Activated naive CD4-positive, alpha-beta T cell treated with anti-CD3 and anti-CD28 coated beads for 36 hours (primary cell): Measurements from ENCODE around the gene ZNF444. TPM values are rescaled to one million over a fixed set of nuclear protein-coding genes. Genes with fewer than 3 reads are reported as not detected.
"Not testable (repeated sequence)": the region's sequence is repeated elsewhere in the genome, so short reads cannot be mapped to it uniquely, and the experiment has no call there.

Experiments used
- CTCF ChIA-PET: fragments of 350-600 bp; sonication (Branson Sonifier 250); formaldehyde crosslinking; loops from one replicate; lab custom pipeline; 2021; ENCODE audit warnings: antibody characterized with exemption; lab: Charles Lee
- DNase-seq: peaks from one replicate; pipeline ENCODE4 v3.0.0-alpha.2; 2020
- H3K27ac Mint-ChIP-seq: one replicate; pipeline ENCODE4 v1.8.0; 2021; ENCODE audit warnings: mild to moderate bottlenecking, mixed read lengths
- H3K27me3 Mint-ChIP-seq: one replicate; pipeline ENCODE4 v1.8.0; 2021; ENCODE audit warnings: low read depth, mixed read lengths
- H3K36me3 Mint-ChIP-seq: one replicate; pipeline ENCODE4 v1.8.0; 2021; ENCODE audit warnings: low read depth, mixed read lengths
- H3K4me1 Mint-ChIP-seq: one replicate; pipeline ENCODE4 v1.8.0; 2021; ENCODE audit warnings: low read depth, mixed read lengths
- H3K4me3 Mint-ChIP-seq: one replicate; pipeline ENCODE4 v1.8.0; 2021; ENCODE audit warnings: mild to moderate bottlenecking, moderate library complexity, mixed read lengths
- H3K9me3 Mint-ChIP-seq: one replicate; pipeline ENCODE4 v1.8.0; 2021; ENCODE audit warnings: mixed read lengths
- intact Hi-C: fragments of 100-400 bp; cut with micrococcal nuclease; formaldehyde crosslinking; loops from one replicate; pipeline ENCODE4 v1.15.1; 2023
- total RNA-seq, 2 experiments: library from RNA; stranded (reverse); gene quantifications; one replicate each; pipeline ENCODE4 v1.2.3, GENCODE V29; 2021

Gene ZNF444
- total RNA-seq, 2 experiments from 2014 or later, result 17.8 to 21.4 TPM

GRCh38 chr19:56176881-56177280 is 35.8 kb downstream of the ZNF444 start:
- H3K9me3 Mint-ChIP-seq, result no peaks in the 10 kb centered on the region
- intact Hi-C loops, result no loop called here
- no peak overlapping the region for H3K27ac Mint-ChIP-seq
- H3K27me3 Mint-ChIP-seq, result peaks cover 3% of the 10 kb centered on the region
- DNase-seq, result no peak
- peaks cover 1% of the 10 kb centered on the region for H3K4me1 Mint-ChIP-seq
- CTCF ChIA-PET, result interaction anchor here (0.6 kb wide), 1 partner anchor 1136 kb away, joined by 3 read pairs; no protein-coding TSS in a partner anchor
- no peaks in the 10 kb centered on the region for H3K36me3 Mint-ChIP-seq
- no peak overlapping the region for H3K4me3 Mint-ChIP-seq

- CTCF ChIA-PET, result interaction anchor here (0.6 to 2.0 kb wide), 3 partner anchors 96 to 171 kb away, joined by 3 to 9 read pairs (median 5); no protein-coding TSS in a partner anchor
- Mint-ChIP-seq H3K27me3 (peaks cover 3% of the 10 kb centered on the region), H3K9me3 (no peaks in the 10 kb centered on the region), H3K27ac (no peak overlapping the region), H3K4me1 (no peaks in the 10 kb centered on the region), H3K4me3 (no peak overlapping the region), H3K36me3 (no peaks in the 10 kb centered on the region)
- DNase-seq, result no peak
- intact Hi-C loops, result no loop called here
Observed at GRCh38 chr19:56177564-56178243, 36.6 kb downstream of the ZNF444 start.

GRCh38 chr19:56189785-56190184 is 48.7 kb downstream of the ZNF444 start:
- no peak overlapping the region for H3K27ac Mint-ChIP-seq
- intact Hi-C loops, result no loop called here
- no peaks in the 10 kb centered on the region for H3K27me3 Mint-ChIP-seq
- H3K4me1 Mint-ChIP-seq, result peaks cover 4% of the 10 kb centered on the region
- no peak for DNase-seq
- CTCF ChIA-PET, result no interaction called here
- no peaks in the 10 kb centered on the region for H3K9me3 Mint-ChIP-seq
- H3K4me3 Mint-ChIP-seq, result no peak overlapping the region
- H3K36me3 Mint-ChIP-seq, result no peaks in the 10 kb centered on the region

- Mint-ChIP-seq H3K27ac (no peak overlapping the region), H3K9me3 (no peaks in the 10 kb centered on the region), H3K27me3 (no peaks in the 10 kb centered on the region), H3K36me3 (no peaks in the 10 kb centered on the region), H3K4me3 (no peak overlapping the region), H3K4me1 (no peaks in the 10 kb centered on the region)
- DNase-seq, result no peak
- intact Hi-C loops, result no loop called here
- CTCF ChIA-PET, result no interaction called here
Observed at GRCh38 chr19:56191115-56191514, 50.0 kb downstream of the ZNF444 start.

GRCh38 chr19:56191711-56192110 is 50.6 kb downstream of the ZNF444 start:
- DNase-seq, result no peak
- Mint-ChIP-seq H3K27me3 (no peaks in the 10 kb centered on the region), H3K36me3 (no peaks in the 10 kb centered on the region), H3K27ac (no peak overlapping the region), H3K4me3 (no peak overlapping the region), H3K4me1 (no peaks in the 10 kb centered on the region), H3K9me3 (no peaks in the 10 kb centered on the region)
- CTCF ChIA-PET, result interaction anchor here (1.7 kb wide), 1 partner anchor 125 kb away, joined by 3 read pairs; no protein-coding TSS in a partner anchor
- intact Hi-C loops, result no loop called here

GRCh38 chr19:56193981-56194640 is 53.0 kb downstream of the ZNF444 start:
- no peaks in the 10 kb centered on the region for H3K36me3 Mint-ChIP-seq
- H3K27me3 Mint-ChIP-seq, result peaks cover 2% of the 10 kb centered on the region
- no peak for DNase-seq
- no peaks in the 10 kb centered on the region for H3K9me3 Mint-ChIP-seq
- no peaks in the 10 kb centered on the region for H3K4me1 Mint-ChIP-seq
- CTCF ChIA-PET, result no interaction called here
- H3K4me3 Mint-ChIP-seq, result no peak overlapping the region
- intact Hi-C loops, result no loop called here
- H3K27ac Mint-ChIP-seq, result no peak overlapping the region

GRCh38 chr19:56197646-56198045 is 56.6 kb downstream of the ZNF444 start, which contains the start of gene ZSCAN5B:
Gene ZSCAN5B (minus strand): TSS chr19:56197783. CDS start chr19:56193052, 4,731 bp downstream.
- H3K27ac Mint-ChIP-seq, H3K4me3 Mint-ChIP-seq, intact Hi-C loops, H3K4me1 Mint-ChIP-seq, H3K9me3 Mint-ChIP-seq, DNase-seq, H3K27me3 Mint-ChIP-seq, CTCF ChIA-PET, H3K36me3 Mint-ChIP-seq: not testable (repeated sequence)

GRCh38 chr19:56199687-56200086 is 58.6 kb downstream of the ZNF444 start:
- Mint-ChIP-seq H3K36me3 (no peaks in the 10 kb centered on the region), H3K27me3 (peaks cover 2% of the 10 kb centered on the region), H3K4me3 (no peak overlapping the region), H3K27ac (no peak overlapping the region), H3K9me3 (no peaks in the 10 kb centered on the region), H3K4me1 (no peaks in the 10 kb centered on the region)
- DNase-seq, result no peak
- intact Hi-C loops, result no loop called here
- CTCF ChIA-PET, result no interaction called here

GRCh38 chr19:56201973-56202372 is 60.9 kb downstream of the ZNF444 start, which contains the start of gene ZSCAN5C:
Gene ZSCAN5C (plus strand): TSS chr19:56202273. CDS start chr19:56205914, 3,641 bp downstream.
- DNase-seq, result no peak
- Mint-ChIP-seq H3K4me3 (no peak within 1 kb of the TSS), H3K27me3 (peaks cover 6% of the 10 kb centered on the region), H3K9me3 (no peaks in the 10 kb centered on the region), H3K36me3 (no peaks in the 10 kb centered on the region), H3K4me1 (no peaks in the 10 kb centered on the region), H3K27ac (no peak within 1 kb of the TSS)
- CTCF ChIA-PET, result no interaction called here
- intact Hi-C loops, result no loop called here

- H3K27ac Mint-ChIP-seq, H3K27me3 Mint-ChIP-seq, H3K36me3 Mint-ChIP-seq, DNase-seq, H3K4me3 Mint-ChIP-seq, CTCF ChIA-PET, H3K9me3 Mint-ChIP-seq, intact Hi-C loops, H3K4me1 Mint-ChIP-seq: not testable (repeated sequence)
Observed at GRCh38 chr19:56207581-56207980, 66.5 kb downstream of the ZNF444 start.

GRCh38 chr19:56209091-56209490 is 68.0 kb downstream of the ZNF444 start:
- no peaks in the 10 kb centered on the region for H3K36me3 Mint-ChIP-seq
- no peak overlapping the region for H3K27ac Mint-ChIP-seq
- H3K4me1 Mint-ChIP-seq, result no peaks in the 10 kb centered on the region
- no peak overlapping the region for H3K4me3 Mint-ChIP-seq
- H3K9me3 Mint-ChIP-seq, result no peaks in the 10 kb centered on the region
- no peak for DNase-seq
- CTCF ChIA-PET, result interaction anchor here (0.8 kb wide), 1 partner anchor 15 kb away, joined by 3 read pairs; no protein-coding TSS in a partner anchor
- intact Hi-C loops, result no loop called here
- H3K27me3 Mint-ChIP-seq, result peaks cover 8% of the 10 kb centered on the region

- H3K4me3 Mint-ChIP-seq, H3K9me3 Mint-ChIP-seq, H3K36me3 Mint-ChIP-seq, DNase-seq, H3K27ac Mint-ChIP-seq, H3K4me1 Mint-ChIP-seq, intact Hi-C loops, H3K27me3 Mint-ChIP-seq: not testable (repeated sequence)
- CTCF ChIA-PET, result interaction anchor here (0.8 kb wide), 1 partner anchor 144 kb away, joined by 3 read pairs; no protein-coding TSS in a partner anchor
Observed at GRCh38 chr19:56210036-56210435, 68.9 kb downstream of the ZNF444 start.
